Measurements from ENCODE around the gene HNMT.
"Not testable (repeated sequence)": the region's sequence is repeated elsewhere in the genome, so short reads cannot be mapped to it uniquely, and the experiment has no call there.

The HNMT gene

DNA sequence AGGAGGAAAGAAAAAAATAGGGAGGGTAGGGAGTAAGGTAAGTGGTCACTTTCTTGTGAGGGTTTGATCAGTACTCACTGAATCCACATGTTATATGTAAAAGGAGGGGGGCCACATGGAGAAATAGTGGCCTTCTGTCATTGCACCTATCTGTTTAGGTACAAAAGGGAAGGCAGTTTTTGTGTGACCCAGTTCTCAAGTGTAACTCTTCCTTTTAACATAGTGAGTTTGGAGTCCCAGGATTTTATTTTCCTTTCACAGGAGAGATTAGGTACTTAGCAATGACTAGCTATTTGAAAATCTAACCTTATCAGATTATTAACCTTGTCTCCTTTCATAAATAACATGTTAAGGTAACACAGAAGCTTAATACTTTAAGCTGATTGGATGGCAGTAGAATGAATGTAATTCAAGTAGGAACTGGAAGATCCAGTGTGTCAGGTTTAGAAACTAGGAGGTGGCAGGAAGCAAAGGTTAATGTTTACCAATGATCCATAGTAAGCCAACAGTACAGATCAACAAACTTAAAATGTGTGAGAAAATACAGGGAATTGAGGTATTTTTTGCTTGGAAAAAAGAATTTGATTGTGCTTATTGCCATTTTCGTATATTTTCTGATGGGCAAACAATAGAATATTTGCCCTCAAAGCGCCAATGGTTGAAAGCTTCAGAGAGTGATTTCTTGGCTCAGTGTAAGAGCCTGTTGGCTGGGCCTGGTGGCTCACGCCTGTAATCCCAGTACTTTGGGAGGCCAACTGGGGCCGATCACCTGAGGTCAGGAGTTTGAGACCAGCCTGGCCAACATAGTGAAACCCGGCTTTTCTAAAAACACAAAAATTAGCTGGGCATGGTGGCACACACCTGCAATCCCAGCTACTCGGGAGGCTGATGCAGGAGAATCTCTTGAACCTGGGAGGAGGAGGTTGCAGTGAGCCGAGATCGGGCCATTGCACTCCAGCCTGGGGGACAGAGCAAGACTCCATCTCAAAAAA, 11.3 kb downstream of the HNMT start:
- no peak for DNase-seq (ENCODE audit: low read depth in 3 of 3)

DNA sequence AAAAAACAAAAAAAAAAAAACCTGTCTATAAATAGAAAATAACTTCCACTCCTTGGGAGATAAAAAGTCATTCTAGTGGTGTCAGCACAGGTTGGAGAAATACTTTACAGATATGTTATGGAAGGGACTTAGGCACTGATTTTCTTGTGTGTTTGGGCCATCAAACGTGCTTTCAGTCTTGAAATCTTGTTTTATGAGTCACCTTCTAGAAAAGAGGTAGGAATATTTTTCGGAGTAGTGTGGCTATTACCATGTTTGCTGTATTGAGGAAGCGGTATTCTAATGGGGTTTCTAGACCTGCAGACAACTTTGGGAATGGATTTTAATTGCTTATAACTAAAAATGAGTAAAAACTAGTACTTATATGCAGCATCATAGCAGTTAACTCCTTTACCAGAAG, 12.0 kb downstream of the HNMT start:
- no peak for DNase-seq (ENCODE audit: low read depth in 3 of 3)

DNA sequence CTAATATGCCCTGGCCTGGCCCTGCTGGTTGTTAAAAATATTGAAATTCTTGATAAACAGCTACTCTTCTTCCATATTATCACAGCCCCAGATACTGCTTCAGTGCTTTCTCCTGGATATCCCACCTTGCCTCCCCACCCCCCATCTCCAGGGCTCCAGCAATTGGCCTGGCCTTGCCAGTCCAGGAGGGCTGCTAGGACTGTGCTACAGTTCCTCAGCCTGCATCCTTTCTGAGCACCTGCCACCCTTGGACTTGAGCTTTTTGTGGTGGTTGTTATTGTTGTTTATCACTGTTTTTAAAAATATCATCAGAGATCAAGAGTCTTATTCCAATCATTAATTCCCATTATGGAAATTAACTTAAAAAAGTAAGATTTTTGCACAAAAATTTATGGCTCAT, 13.5 kb downstream of the HNMT start:
- no peak for DNase-seq (ENCODE audit: low read depth in 3 of 3)

DNA sequence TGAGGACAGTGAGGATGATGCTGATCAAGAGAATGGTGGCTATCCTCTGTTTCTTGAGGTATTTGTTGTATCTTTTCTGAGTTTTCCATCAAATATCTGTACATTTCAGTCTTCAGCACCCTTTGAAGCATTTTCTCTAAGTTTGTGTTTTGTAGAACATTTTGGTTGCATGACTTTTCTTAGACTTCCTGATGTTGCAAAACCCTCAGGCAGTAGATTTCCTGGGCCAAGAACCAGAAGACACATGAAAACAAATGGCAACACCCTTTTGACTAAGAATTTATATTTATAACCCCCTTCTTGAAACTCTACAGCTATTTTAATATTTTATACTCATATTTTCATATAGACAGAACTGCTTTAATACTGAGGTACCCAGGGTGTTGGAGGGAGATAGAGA, 16.2 kb downstream of the HNMT start:
- no peak for DNase-seq (ENCODE audit: low read depth in 3 of 3)

DNA sequence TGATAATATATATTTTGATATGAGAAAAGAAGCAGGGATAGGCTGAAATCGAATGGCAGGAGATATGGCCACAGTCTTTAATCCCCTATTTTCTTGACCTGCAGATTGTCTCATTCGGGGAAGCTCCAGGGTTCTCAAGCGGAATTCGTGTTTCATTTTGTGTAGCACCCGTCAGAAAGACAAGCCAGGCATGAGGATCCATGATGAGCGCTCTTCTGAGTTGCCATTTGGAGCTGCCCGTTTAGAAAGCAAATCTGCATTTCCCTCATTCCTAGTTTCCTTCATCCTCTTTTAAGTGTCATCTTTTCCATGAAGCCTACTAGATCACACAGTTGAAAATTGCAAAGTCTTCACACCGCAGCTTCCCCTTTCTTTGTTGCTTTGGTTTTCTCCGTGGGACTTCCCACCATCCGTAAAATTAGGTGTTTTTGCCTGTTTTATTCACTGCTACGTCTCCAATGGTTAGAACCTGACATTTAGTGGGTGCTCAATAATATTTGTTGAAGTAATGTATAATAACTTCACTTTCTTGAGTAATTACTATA, 16.9 kb downstream of the HNMT start:
- DNase-seq (ENCODE audit: low read depth in 3 of 3): no peak

DNA sequence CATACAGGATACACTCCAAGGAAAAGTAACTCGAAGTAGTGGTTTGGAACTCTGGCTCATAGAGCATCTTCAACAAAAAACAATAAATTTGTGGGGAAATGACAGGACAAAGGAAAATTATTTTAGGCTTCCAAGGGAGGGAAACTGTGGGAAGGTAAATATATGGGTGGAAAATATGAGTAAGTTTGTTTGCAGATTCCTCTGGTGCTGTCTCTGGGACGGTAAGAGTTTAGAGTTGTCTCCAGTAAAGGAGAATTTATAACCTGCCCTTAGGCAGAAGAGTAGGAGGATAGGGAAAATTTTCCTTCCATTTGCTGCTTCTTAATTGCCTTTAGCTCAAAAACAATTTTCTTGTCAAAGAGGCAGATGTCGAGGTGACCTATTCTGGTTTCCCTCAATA, 19.3 kb downstream of the HNMT start:
- DNase-seq (ENCODE audit: low read depth in 3 of 3): no peak

DNA sequence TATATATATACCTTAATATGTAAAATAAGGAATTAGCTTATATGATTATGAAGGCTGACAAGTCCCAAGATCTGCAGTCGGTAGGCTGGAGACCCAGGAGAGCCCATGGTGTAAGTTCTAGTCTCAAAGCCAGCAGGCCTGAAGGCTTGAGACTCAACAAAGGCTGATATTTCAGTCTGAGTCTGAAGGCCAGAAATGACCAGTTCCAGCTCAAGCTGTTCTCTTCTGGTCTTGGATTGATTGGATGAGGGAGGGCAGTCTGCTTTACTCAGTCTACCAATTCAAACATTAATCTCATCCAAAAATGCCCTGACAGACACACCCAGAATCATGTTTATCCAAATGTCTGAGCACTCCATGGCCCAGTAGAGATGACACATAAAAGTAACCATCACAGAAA, 22.0 kb downstream of the HNMT start:
- no peak for DNase-seq (ENCODE audit: low read depth in 3 of 3)

DNA sequence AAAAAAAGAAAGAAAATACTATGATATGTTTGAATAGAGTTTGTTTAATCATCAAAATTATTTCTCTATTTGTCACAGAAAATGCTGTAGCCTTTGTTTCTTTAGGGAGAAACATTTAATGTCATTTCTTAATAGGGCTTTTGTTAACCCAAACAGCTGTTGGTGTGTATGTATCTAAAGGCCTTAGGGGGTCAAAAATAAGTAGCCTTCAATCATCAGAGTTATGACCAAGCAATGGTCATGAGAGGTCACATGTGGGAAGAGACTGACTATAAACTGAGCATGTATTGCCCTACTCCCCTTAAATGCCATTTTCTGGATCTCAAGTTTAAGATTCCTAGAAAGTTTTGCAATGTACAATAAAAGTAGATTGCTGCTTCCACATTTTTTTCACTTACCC, 22.7 kb downstream of the HNMT start:
- DNase-seq (ENCODE audit: low read depth in 3 of 3): no peak

DNA sequence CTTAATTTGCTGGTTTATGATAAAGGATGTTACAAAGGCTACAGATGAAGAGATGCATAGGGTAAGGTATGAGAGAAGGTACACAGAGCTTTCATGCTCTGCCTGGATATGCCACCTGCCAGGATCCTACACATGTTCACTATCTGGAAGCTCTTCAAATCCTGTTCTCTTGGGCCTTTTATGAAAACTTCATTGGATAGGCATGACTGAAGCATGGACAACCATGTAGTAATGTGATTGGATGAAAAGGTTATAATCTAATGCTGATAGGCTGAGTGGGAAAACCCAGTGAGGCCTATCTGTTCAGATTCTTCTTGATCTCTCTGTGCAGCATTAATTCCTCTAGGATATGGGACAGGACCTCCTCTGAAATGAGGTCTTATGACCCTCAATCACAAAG, 26.8 kb downstream of the HNMT start:
- no peak for DNase-seq (ENCODE audit: low read depth in 3 of 3)

DNA sequence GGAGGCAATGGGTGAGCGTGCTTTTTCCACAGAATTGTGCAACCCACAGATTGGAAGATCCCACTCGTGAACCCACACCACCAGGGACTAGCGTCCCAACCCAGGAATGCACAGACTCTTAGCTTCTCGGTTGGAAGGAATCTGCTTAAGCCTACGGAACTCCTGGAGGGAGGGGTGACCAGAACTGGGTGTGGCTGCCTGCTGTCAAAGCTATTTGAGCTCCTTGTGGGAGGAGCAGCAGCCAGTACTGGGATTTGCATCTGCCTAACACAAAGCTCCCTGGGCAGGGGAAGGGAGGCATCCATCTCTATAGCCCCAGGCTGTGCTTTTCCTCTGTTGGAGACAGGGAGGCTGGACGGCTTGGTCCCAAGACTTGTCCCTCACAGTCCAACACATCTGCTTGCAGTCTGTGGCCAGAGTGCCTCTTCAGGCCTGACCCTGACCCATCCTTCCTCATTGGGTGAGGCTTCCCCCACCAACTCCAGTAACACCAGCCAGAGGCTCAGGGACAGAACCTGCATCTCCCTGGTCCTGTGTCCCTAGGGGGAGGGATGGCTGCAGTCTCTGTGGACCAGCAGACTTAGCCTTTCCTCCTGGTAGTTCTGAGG, 27.9 kb downstream of the HNMT start:
- no peak for DNase-seq (ENCODE audit: low read depth in 3 of 3)

DNA sequence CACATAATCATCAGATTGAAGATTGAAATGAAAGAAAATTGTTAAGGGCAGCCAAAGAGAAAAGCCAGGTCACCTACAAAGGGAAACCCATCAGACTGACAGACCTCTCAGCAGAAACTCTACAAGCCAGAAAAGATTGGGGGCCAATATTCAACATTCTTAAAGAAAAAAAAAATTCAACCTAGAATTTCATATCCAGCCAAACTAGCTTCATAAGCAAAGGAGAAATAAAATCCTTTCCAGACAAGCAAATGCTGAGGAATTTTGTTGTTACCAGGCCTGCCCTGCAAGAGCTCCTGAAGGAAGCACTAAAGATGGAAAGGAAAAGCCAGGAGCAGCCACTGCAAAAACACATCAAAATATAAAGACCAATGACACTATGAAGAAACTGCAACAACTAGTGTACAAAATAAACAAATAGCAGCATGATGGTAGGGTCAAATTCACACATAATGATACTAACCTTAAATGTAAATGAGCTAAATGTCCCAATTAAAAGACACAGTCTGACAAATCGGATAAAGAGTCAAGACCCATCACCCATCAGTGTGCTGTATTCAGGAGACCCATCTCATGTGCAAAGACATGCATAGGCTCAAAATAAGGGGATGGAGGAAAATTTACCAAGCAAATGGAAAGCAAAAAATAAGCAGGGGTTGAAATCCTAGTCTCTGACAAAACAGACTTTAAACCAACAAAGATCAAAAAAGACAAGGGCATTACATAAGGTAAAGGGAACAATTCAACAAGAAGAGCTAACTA, 29.6 kb downstream of the HNMT start:
- DNase-seq (ENCODE audit: low read depth in 3 of 3): not testable (repeated sequence)

DNA sequence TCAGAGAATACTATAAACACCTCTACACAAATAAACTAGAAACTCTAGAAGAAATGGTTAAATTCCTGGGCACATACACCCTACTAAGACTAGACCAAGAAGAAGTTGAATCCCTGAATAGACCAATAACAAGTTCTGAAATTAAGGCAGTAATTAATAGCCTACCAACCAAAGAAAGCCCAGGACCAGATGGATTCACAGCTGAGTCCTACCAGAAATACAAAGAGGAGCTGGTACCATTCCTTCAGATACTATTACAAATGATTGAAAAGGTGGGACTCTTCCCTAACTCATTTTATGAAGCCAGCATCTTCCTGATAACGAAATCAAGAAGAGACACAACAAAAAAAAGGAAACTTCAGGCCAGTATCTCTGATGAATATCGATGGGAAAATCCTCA, 31.1 kb downstream of the HNMT start:
- not testable (repeated sequence) for DNase-seq (ENCODE audit: low read depth in 3 of 3)

DNA sequence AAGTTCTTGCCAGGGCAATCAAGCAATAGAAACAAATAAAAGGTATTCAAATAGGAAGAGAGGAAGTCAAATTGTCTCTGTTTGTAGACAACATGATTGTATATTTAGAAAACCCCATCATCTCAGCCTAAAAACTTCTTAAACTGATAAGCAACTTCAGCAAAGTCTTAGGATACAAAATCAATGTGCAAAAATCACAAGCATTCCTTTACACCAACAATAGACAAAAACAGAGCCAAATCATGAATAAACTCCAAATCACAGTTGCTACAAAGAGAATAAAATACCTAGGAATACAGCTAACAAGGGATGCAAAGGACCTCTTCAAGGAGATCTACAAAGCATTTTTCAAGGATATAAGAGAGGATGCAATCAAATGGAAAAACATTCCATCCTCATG, 31.9 kb downstream of the HNMT start:
- not testable (repeated sequence) for DNase-seq (ENCODE audit: low read depth in 3 of 3)

DNA sequence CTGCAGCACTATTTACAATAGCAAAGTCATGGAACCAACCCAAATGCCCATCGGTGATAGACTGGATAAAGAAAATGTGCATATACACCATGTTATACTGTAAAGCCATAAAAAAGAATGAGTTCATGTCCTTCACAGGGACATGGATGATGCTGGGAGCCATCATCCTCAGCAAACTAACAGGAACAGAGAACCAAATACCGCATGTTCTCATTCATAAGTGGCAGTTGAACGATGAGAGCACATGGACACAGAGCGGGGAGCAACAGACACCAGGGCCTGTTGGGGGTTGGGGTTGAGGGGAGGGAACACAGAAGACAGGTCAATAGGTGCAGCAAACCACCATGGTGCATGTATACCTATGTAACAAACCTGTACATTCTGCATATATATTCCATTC, 33.5 kb downstream of the HNMT start:
- DNase-seq (ENCODE audit: low read depth in 3 of 3): no peak

DNA sequence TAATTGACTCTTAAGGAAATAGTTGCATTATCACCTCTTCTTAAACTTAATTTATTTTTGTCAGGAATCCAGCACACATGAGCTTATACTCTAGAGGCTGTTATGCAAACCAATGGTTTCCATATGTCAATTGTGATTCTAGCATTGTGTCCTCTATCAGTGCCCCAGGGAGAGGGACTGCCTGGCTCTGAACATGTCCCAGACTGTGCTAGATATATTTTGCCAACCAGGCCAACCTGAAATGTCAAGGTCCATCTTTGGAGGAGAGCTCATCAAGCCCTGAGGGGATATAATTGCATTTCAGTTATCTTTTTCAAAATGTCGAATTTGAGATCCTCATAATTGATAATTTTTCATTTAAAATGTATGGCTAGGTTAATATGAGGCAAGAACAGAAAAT, 34.2 kb downstream of the HNMT start:
- no peak for DNase-seq (ENCODE audit: low read depth in 3 of 3)

DNA sequence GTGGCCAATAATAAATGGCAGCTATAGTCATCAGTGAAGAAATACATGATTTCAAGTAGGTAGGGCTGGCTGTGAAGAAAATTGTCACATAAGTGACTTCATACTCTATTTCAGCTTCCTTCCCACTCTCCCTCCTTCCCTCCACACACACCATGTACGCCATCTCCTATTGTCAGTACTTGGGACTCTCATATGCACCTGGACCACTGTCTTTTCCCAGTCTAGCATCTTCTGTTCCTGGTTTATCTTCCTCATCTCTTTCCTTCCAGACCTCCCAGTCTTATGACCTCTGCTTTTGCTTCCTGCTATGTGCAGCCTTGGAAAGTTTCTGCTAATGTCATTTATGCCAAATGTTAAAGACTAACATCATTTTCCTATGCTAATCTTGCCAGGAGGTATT, 35.0 kb downstream of the HNMT start:
- no peak for DNase-seq (ENCODE audit: low read depth in 3 of 3)

DNA sequence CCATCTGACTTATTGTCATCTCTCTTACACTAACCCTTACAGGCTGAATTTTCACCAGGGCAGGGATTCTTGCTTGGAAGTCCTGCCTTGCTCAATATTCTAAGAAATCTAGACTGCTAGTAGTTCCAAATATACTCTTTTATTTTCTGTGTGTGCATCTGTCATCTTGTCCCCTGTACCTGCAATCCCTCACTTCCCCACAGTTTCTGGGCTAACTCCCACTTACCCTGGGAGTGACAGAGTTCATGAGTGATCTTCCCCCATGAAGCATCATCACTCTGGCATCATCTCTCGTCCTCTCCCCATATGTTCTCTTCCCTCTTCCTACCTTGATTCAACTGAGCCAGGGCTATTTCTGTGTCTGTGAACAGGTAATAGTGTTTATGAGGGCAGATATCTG, 35.7 kb downstream of the HNMT start:
- DNase-seq (ENCODE audit: low read depth in 3 of 3): no peak

DNA sequence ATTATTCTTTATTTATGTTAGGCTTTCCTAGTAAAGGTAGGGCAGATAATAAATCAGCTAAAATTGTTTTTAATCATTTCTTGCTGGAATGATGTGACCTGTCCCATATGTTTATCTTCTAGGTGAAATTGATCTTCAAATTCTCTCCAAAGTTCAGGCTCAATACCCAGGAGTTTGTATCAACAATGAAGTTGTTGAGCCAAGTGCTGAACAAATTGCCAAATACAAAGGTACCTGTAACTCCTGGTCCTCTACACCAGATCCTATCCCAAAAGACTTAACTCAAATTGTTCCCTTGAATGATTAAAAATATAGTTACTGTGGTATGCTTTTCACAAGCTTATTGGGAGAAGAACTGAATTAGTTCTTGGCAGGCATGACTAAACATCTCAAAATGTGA, 36.5 kb downstream of the HNMT start:
- DNase-seq (ENCODE audit: low read depth in 3 of 3): no peak

DNA sequence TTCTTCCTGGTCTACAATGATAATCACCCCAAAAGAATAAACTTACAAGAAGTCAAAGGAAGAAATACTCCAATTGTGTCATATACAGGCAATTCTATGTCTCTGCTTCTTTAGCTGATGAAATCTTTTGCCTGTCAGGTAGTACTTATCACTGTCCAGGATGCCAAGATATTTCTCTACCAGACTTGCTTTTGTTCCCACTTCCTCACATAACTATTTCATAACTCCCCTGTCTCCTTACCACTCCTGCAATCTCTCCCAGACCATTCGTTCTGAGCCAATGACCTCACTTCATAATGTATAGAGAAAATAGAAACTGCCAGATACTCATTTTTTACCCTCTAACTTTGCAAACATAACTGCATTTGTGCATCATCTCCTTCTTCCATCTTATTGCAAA, 39.1 kb downstream of the HNMT start:
- no peak for DNase-seq (ENCODE audit: low read depth in 3 of 3)

DNA sequence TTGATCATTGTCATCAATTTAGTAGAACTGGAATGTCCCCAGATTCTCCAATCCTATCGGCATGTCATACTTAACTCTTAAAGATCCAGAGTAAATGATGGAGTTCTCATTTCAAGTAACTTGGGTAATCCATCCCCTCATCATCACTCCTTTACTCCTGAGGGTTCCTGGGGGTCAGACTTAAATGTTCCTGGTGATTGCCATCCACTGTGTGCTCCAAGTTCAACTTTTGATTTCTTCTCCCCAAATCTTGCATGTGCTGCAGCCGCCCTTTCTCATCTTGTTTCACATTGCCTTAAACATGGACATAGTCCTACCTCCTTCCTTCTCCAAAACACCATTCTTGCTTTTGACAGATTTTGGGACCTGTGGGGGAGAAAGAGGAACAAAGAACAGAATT, 43.2 kb downstream of the HNMT start:
- no peak for DNase-seq (ENCODE audit: low read depth in 3 of 3)

DNA sequence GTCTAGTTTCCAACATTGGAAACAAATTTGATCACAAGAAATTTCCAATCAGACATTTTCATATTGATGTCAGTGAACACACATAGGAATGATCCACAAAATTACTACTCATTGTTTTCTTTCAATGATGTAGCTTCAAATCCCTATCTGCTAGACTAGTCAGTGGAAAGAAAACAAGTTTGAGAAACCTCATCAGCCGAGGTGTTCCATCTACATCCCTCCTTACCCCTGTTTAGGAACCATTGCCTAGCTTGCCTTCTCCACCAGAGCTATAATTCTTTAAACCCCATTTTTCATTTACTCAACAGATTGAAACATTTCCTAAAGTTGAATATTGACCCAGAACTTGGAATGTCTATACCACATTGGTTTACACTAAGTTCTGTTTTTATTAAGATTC, 45.3 kb downstream of the HNMT start:
- no peak for DNase-seq (ENCODE audit: low read depth in 3 of 3)

DNA sequence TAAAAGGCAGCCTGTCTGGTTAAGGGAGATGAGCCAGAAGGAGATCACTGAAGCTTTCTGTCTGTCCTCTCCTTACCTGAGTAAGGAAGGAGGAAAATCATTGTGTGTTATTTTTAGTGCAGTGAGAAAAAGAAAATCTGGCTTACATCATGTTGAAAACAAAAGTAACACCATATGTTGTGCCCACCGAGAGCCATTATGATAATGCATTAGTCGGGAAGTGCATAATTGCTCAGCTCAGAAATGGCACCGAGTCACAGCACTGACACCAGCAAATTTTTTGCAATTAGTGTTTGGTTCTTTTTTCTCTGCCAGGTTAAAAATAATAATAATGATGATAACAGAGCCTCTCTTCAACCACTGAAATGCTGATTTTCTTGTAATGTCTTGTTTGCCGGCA, 46.6 kb downstream of the HNMT start:
- DNase-seq (ENCODE audit: low read depth in 3 of 3): no peak
